Activated T-helper 9 cell treated with anti-CD3 and anti-CD28 coated beads, Interleukin-2, amount 50 U/mL, for 16 hours (primary cell): ENCODE data around the gene KRTAP1-3.
"Not testable (repeated sequence)": the region's sequence is repeated elsewhere in the genome, so short reads cannot be mapped to it uniquely, and the experiment has no call there.

Experiments used
- DNase-seq: peaks from one replicate; pipeline ENCODE4 v3.0.0-alpha.2; 2020; ENCODE audit warnings: low read depth

Gene KRTAP1-3

GRCh38 chr17:41034346-41034935 lies at the start of gene KRTAP1-3:
KRTAP1-3 (minus strand) TSS chr17:41034874; CDS start chr17:41034821, 53 bp downstream.
- DNase-seq: not testable (repeated sequence)

DNA sequence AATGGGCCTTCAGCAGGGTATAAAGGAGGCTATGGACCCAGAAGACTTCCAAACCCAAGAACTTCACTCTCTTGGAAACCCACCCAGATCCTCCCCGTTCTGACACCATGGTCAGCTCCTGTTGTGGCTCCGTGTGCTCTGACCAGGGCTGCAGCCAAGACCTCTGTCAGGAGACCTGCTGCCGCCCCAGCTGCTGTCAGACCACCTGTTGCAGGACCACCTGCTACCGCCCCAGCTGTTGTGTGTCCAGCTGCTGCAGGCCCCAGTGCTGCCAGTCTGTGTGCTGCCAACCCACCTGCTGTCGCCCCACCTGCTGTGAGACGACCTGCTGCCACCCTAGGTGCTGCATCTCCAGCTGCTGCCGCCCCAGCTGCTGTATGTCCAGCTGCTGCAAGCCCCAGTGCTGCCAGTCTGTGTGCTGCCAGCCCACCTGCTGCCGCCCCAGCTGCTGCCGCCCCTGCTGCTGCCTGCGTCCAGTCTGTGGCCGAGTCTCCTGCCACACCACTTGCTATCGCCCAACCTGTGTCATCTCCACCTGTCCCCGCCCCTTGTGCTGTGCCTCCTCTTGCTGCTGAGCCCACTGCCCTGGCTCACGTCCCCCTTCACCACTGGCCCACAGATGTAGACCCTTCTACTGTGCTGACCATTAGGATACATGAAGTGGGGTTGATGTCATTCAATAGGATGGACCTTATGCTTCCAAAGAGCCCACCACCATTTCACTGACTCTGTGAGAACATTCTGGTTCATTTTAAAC lies 49.6 kb upstream of the KRTAP1-3 start, which contains the start of gene KRTAP4-7:
Gene KRTAP4-7 (plus strand): TSS at position 51 of the 757 bp plus-strand sequence. CDS start 57 bp downstream, at position 108.
- not testable (repeated sequence) for DNase-seq

DNA sequence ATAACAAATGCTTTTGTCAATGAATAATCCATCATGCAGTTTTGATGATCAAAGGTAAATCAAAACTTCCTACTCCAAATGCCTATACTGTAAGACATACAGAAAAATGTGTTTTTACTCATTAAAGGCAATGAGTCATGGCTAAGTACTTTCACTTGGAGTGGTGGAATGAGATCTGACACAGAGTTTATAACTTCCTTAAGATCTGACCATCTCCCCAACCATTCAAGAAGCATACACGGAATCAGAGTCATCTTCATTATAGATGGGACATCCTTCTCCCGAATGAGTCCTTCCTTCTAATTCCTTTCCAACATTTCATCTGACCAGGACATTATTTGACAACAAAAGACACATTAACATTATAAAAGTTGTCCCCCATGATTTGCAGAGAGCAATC lies 48.8 kb upstream of the KRTAP1-3 start:
- DNase-seq: not testable (repeated sequence)

DNA sequence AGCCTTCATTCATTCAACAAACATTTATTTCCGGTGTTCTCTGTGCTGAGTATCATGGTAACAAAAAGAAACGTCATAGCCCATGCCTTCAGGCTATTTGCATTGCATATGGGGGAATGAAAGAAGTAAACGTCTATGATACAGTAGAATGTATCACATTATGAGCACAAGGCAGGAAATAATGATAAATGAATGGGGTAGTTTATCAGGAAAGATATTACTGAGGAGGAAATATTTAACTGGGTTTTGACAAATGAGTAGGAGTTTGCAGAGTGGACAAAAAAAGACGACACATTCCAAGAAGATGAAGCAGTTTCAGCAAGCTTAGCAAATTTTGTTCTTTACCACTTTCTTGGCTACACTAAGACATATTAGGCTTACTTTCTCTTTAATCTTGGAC lies 48.0 kb upstream of the KRTAP1-3 start:
- DNase-seq: no peak

GRCh38 chr17:41076788-41077187 lies 42.1 kb upstream of the KRTAP1-3 start:
- no peak for DNase-seq

GRCh38 chr17:41073676-41074075 lies 39.0 kb upstream of the KRTAP1-3 start:
- no peak for DNase-seq

- no peak for DNase-seq
These were observed 37.1 kb upstream of the KRTAP1-3 start for GRCh38 chr17:41071606-41072360.

DNA sequence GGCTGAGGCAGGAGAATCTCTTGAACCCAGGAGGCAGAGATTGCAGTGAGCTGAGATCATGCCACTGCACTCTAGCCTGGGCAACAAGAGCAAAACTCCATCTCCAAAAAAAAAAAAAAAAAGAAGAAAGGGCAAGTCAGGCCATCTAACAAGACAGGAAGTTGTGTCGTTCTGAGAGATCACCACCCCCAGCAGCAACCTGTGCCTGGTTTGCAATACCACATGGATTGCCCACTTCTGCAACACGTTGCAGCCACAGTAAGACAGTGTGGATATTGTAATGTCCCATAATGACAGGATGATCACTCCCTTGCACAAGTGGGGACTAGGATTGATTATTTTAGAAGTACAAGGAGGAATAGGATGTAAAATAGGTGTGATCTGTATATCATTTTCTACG lies 34.4 kb upstream of the KRTAP1-3 start:
- no peak for DNase-seq

DNA sequence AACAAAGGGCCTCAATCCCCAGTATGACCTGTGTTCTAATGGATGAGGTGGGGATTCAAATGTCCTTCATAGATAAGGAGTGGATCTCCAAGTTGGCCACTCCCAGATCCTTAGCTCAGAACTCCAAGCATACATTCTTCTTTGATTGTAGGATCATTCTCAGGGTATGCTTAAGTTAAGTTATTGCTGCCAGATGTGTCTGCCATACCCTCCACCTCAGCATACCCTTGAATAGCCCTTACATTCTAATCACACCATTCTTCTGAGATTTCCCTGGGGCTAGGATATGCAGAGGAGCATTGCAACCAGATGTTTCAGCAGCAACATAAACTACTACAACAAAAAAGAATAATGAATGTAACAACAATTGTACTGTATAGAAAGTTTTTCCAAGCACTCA lies 32.6 kb upstream of the KRTAP1-3 start:
- DNase-seq: no peak

- no peak for DNase-seq
These were observed 31.4 kb upstream of the KRTAP1-3 start, which contains the start of gene KRTAP2-4 for GRCh38 chr17:41065829-41066624. KRTAP2-4 (minus strand) TSS chr17:41065879; CDS start chr17:41065845, 34 bp downstream.

GRCh38 chr17:41065016-41065689 lies 30.5 kb upstream of the KRTAP1-3 start:
- DNase-seq: not testable (repeated sequence)

DNA sequence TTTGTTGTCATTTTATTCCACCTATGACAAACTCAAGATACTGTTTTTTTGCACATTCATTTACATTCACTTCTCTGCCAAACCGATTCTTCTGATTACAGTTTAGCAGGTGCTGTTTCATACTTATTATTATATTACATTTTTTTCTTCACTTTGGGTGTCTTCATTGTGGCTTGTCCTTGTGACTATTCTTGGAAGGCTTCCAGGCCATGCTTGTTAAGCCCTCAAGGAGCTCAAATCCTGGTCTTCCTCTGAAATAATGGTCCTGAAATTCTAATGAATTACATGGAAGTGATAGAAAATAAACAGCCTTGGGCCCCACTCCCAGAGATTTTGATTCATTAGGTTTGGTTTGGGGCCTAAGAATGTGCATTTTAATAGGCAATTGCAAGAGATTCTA lies 29.6 kb upstream of the KRTAP1-3 start:
- DNase-seq: no peak

GRCh38 chr17:41063449-41063848 lies 28.8 kb upstream of the KRTAP1-3 start:
- DNase-seq: no peak

DNA sequence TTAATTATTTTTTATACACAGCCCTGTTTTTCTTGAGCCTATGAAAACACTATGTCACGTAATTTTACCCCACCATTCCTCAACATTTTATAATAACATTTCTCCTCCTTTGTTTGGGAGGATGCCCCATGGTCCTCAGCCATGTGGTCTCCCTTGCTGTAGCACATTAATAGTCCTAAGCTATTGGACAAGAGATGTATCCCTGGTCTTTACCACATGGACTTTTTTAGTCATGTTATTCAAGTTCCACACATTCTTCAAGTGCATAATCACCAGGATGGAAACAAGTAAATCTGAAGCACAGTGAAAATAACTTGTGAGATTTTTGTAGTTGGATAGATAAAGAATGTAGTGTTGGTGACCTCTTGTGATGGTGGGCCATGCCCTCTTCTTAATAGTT lies 27.3 kb upstream of the KRTAP1-3 start:
- no peak for DNase-seq

GRCh38 chr17:41060052-41060604 lies 25.5 kb upstream of the KRTAP1-3 start, which contains the start of gene KRTAP2-3:
KRTAP2-3 (minus strand) TSS chr17:41060114; CDS start chr17:41060050, 64 bp downstream.
- no peak for DNase-seq

DNA sequence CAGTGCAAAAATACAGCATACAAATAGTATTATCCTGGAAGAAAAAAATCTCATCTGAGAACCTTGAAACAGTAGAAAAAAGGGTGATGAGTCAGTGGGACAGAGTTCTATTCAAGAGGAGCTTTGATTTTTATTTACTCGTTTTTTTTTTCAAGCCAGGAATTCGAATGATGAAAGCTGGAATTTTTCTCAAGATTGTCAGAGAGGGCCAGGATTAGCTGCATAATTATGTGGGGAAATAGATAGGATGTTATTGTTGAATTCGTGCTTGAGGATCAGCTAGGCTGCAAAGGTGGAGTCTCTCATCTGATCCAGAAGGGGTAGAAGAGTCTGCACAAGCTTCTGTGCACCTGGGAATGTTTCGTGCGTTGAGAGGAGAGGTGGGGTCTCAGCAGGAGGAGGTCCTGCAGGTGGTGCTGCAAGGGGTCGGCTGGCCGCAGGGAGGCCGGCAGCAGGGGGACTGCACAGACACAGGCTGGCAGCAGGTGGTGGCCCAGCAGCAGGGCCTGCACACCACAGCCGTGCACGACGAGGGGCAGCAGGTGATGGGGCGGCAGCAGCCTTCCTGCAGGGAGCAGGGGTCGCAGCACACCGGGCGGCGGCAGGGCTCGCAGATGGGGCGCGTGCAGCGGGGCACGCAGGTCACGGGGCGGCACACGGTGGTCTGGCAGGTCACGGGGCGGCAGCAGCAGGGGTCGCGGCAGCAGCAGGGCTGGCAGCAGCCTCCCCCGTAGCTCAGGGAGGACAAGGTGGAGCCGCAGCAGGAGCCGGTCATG lies 24.8 kb upstream of the KRTAP1-3 start:
- DNase-seq: not testable (repeated sequence)

- DNase-seq: no peak
These were observed 24.1 kb upstream of the KRTAP1-3 start for GRCh38 chr17:41058741-41059140.

DNA sequence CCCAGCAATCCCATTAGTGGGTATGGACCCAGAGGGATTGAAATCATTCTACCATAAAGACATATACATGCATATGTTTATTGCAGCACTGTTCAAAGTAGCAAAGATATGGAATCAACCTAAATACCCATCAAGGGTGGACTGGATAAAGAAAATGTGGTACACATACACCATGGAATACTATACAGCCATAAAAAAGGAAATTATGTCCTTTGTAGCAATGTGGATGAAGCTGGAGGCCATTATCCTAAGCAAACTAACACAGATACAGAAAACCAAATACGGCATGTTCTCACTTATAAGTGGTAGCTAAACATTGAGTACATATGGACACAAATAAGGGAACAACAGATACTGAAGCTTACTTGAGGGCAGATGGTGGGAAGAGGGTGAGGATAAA lies 22.9 kb upstream of the KRTAP1-3 start:
- no peak for DNase-seq

GRCh38 chr17:41055130-41055529 lies 20.5 kb upstream of the KRTAP1-3 start, which contains the start of gene KRTAP2-2:
KRTAP2-2 (minus strand) TSS chr17:41055230; CDS start chr17:41055211, 19 bp downstream.
- DNase-seq: not testable (repeated sequence)

DNA sequence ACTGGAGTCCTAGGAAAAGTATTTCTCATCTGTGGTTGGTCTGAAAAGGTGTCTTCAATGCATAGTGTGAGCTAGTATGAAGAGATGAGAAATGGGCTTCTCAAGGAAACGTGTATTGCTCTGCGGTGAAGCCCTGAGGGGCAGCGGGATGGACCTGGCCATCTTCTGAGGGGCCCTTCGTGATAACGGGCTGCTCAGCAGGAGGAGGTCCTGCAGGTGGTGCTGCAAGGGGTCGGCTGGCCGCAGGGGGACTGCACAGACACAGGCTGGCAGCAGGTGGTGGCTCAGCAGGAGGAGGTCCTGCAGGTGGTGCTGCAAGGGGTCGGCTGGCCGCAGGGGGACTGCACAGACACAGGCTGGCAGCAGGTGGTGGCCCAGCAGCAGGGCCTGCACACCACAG lies 19.9 kb upstream of the KRTAP1-3 start:
- DNase-seq: not testable (repeated sequence)
